ENCODE data around the gene ZRANB3. TPM values are rescaled to one million over a fixed set of nuclear protein-coding genes. Genes with fewer than 3 reads are reported as not detected.

Gene ZRANB3
- total RNA-seq, 1 experiment from 2014 or later, result 15.9 TPM

- ATAC-seq, result no peak
- Mint-ChIP-seq H3K27ac (no peak overlapping the region), H3K9me3 (no peaks in the 10 kb centered on the region), H3K4me3 (no peak overlapping the region), H3K36me3 (peaks cover 33% of the 10 kb centered on the region), H3K27me3 (ENCODE audit: low read depth) (no peaks in the 10 kb centered on the region), H3K4me1 (peaks cover 8% of the 10 kb centered on the region; the same call in 1 of the 2 replicates)
- ChIA-PET POLR2A (no interaction called here), CTCF (interaction anchor here (2.1 kb wide), 1 partner anchor 166 kb away, joined by 4 read pairs; no protein-coding TSS in a partner anchor)
- no peak for DNase-seq (ENCODE audit: low spot score)
- TF ChIP-seq E2F5 (CRISPR knock-in tag; IDR thresholded peaks at IDR 0.05) (no peak), CREM (CRISPR knock-in tag; IDR thresholded peaks at IDR 0.05) (no peak), TP53 (CRISPR knock-in tag; IDR thresholded peaks at IDR 0.05) (no peak), ZNF219 (CRISPR knock-in tag; IDR thresholded peaks at IDR 0.05; ENCODE audit: borderline replicate concordance) (no peak), NFYB (CRISPR knock-in tag; conservative IDR thresholded peaks at IDR 0.05; ENCODE audit: low read depth) (no peak), CREB1 (CRISPR knock-in tag; IDR thresholded peaks at IDR 0.05) (no peak), RELA (CRISPR knock-in tag; IDR thresholded peaks at IDR 0.05; ENCODE audit: borderline replicate concordance) (no peak), GABPB1 (CRISPR knock-in tag; IDR thresholded peaks at IDR 0.05) (no peak), ZNF121 (CRISPR knock-in tag; IDR thresholded peaks at IDR 0.05) (no peak), E2F4 (CRISPR knock-in tag; IDR thresholded peaks at IDR 0.05; ENCODE audit: borderline replicate concordance, low read depth) (no peak), ZNF317 (CRISPR knock-in tag; IDR thresholded peaks at IDR 0.05; ENCODE audit: borderline replicate concordance, low read depth) (no peak), KAT7 (CRISPR knock-in tag; IDR thresholded peaks at IDR 0.05; ENCODE audit: borderline replicate concordance) (no peak), PRDM15 (CRISPR knock-in tag; IDR thresholded peaks at IDR 0.05) (no peak), ZNF425 (CRISPR knock-in tag; conservative IDR thresholded peaks at IDR 0.05) (no peak), ZNF532 (CRISPR knock-in tag; IDR thresholded peaks at IDR 0.05; ENCODE audit: borderline replicate concordance) (no peak), ATF6 (CRISPR knock-in tag; IDR thresholded peaks at IDR 0.05) (no peak), SMAD3 (CRISPR knock-in tag; IDR thresholded peaks at IDR 0.05; ENCODE audit: borderline replicate concordance) (no peak), FOXJ3 (CRISPR knock-in tag; IDR thresholded peaks at IDR 0.05; ENCODE audit: borderline replicate concordance) (no peak), PREB (CRISPR knock-in tag; IDR thresholded peaks at IDR 0.05; ENCODE audit: borderline replicate concordance) (no peak)
These were observed 360.9 kb downstream of the ZRANB3 start for GRCh38 chr2:135169900-135170753.
